GM12892 (cell line): ENCODE measurements around the gene NSMF.

Experiments used
- POLR2A ChIP-seq: IDR thresholded peaks from 2 replicates; pipeline ENCODE4 v1.6.1; 2011; ENCODE audit warnings: low read depth, low read length, control low read depth
- POLR2AphosphoS5 ChIP-seq: IDR thresholded peaks from 2 replicates; pipeline ENCODE4 v1.6.1; 2011; ENCODE audit warnings: low read depth, low read length, control low read depth

DNA sequence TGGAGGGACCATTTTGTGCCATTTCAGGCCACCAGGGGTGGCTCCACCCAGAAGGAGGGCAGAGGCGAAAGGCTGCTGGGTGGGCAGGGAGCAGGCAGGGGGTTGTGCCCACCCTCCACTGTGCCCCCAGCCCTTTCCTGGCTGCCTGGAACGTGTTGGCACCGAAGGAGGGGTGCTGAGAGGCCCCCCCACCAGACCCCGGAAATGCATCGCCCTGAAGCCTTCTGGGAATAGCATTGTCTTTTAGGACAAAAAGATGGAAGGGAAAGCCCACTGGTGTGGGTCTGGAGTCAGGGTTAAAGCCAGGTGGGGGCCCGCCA, 30.9 kb downstream of the NSMF start:
- no peak for TF ChIP-seq POLR2A
- no peak for TF ChIP-seq POLR2AphosphoS5
